Subcutaneous abdominal adipose tissue (tissue), 5 donors: Measurements from ENCODE around the gene ANKH.

Source experiments
- H3K27ac ChIP-seq: one replicate; pipeline ENCODE4 v1.7.0; 2013; ENCODE audit warnings: low read depth, mild to moderate bottlenecking, inconsistent platforms, low read length, moderate library complexity
- H3K27me3 ChIP-seq, 5 donors: one replicate each; pipeline ENCODE4 v1.7.0; 2013; ENCODE audit warnings: low read length in 5 of 5, inconsistent platforms in 1 of 5; ENCODE audit not compliant: control insufficient read depth in 5 of 5, insufficient read depth in 4 of 5
- H3K36me3 ChIP-seq, 5 donors: one replicate each; pipeline ENCODE4 v1.7.0; 2013; ENCODE audit warnings: low read length in 5 of 5; ENCODE audit not compliant: control insufficient read depth in 5 of 5, insufficient read depth in 5 of 5
- H3K4me1 ChIP-seq, 5 donors: one replicate each; pipeline ENCODE4 v1.7.0; 2013; ENCODE audit warnings: low read length in 5 of 5, mild to moderate bottlenecking in 3 of 5, moderate library complexity in 1 of 5; ENCODE audit not compliant: control insufficient read depth in 5 of 5, insufficient read depth in 5 of 5
- H3K4me3 ChIP-seq, 5 donors: one replicate each; pipeline ENCODE4 v1.7.0; 2013; ENCODE audit warnings: low read length in 5 of 5, low read depth in 1 of 5
- H3K9ac ChIP-seq, 5 donors: one replicate each; pipeline ENCODE4 v1.7.0; 2013; ENCODE audit warnings: low read length in 5 of 5, mild to moderate bottlenecking in 4 of 5, moderate library complexity in 3 of 5
- H3K9me3 ChIP-seq, 5 donors: one replicate each; pipeline ENCODE4 v1.7.0; 2013; ENCODE audit warnings: low read length in 5 of 5; ENCODE audit not compliant: control insufficient read depth in 5 of 5
- donor health status: healthy.
- donor health status: healthy.
- donor health status: healthy.
- donor health status: healthy.
- donor health status: healthy.

Gene ANKH

DNA sequence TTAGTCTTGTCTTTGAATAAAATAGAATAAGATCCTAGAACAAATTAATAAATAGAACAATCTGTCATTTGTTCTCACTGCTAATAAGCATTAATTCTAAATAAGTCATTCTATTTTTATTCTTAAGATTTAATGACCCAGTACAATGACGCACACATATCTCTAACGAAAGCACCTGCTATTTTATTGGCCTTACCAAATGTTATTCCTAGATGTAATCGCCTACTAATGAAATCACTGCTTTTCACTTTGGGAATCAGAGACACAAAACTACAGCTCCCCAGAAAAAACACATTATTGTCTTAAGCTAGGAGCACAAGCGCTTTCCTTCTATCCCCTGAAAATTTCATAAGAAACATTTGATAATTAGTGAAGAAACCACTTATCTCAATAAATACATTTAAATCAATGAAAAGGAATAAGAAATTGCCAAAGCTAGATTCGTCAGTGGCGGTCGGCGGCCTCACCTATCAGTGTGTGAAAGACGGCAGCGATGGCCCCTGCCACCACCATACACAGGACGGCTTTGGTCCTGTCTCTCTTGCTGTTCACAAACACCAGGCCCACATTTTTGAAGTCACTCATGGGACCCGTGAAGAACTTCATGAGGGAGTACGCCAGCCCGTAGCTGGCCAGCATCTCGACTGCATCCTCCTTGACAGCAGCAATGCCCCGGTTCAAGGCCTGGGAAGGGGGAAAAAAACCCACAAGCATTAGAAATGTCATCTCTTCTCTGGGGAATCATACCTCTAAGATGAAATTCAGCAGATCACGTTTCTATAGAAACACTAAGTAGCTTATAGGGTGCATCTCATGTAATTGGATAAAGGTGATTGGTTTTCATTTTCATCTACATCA lies 102.8 kb downstream of the ANKH start:
- Histone ChIP-seq H3K9ac (no peak overlapping the region), H3K36me3 (peaks cover 3 to 20% (median 7%) of the 10 kb centered on the region in 5 donors), H3K4me1 (peaks cover 0 to 4% (median 0%) of the 10 kb centered on the region in 5 donors)

DNA sequence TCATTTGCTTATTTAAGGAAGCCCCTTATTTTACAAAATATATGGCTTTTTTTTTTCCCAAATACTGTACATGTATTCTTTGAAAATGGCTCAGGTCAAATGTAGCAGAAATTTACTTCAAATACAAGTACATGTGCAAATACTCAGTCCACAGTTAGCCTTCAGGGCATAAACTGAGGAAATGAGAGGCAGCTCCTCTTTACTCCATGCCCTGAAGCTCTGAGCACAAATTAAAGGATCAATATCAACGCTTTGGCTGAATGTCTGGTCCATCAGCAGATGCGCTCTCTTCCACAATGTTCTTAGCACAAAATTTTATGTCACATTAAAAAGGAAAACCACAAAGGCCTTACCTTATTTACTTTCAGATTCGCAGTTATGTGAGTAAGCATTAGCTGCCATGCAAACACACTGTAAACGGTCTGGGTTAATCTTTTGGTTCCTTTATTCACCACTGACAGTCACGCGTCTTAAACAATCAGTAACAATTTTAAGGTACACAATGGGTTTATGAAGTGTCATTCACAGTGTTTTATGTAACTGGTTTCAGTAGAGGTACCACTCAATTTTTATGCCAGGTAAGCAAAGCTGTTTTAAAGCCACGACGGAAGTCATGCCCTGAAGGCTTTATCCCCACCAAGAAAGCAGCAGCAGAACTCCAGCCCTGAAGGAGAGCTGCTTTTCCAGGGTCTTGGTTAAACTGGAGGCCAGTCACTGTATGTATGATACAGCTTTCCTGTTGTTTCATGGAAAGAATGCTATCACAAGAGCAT lies 103.7 kb downstream of the ANKH start:
- no peak overlapping the region for H3K9ac ChIP-seq
- H3K4me1 ChIP-seq: peaks cover 0 to 4% (median 0%) of the 10 kb centered on the region in 5 donors
- H3K36me3 ChIP-seq: peaks cover 3 to 20% (median 7%) of the 10 kb centered on the region in 5 donors
- no peak overlapping the region for H3K27ac ChIP-seq
- H3K4me3 ChIP-seq: no peak overlapping the region
- H3K27me3 ChIP-seq: no peaks in the 10 kb centered on the region
- no peaks in the 10 kb centered on the region for H3K9me3 ChIP-seq

More for the DNA sequence above, 102.8 kb downstream of the ANKH start:
- no peak overlapping the region for H3K27ac ChIP-seq
- no peak overlapping the region for H3K4me3 ChIP-seq
- H3K9me3 ChIP-seq: no peaks in the 10 kb centered on the region
- H3K27me3 ChIP-seq: no peaks in the 10 kb centered on the region

DNA sequence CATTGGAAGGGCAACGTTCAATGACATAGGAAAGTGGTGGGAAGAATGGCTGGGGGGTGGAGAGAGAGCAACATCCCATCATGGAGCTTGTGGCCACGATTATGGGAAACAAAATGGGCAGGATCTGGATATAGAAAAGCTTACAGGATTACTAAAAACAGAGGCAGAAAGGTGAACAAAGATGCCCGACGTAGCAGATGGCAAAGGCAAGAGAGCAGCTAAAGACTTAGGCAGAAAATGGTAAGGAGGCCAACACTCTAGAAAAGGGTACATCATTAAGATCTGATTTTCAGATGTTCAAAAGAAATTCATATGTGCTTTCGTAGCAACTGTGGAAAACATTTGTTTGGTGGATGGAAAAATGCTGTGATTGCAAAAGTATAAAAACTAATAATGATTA lies 104.5 kb downstream of the ANKH start:
- no peaks in the 10 kb centered on the region for H3K9me3 ChIP-seq

DNA sequence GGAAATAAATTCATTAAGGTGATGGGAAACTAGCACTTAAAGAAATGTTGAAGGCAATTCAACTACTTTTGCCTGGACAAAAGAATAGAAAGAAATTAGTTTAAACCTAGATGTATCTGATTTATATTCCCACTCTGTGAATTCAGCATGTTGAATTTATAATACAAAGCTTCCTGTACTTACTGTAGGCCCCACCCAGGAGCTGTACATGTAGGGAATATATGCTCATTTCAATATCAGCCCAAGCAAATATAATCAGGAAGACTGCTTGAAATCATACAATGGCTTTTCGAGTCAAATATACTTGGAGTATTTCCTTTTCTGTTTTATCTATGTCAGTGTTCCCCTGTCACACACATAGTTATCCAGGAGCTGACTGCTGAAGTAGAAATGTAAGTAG lies 105.0 kb downstream of the ANKH start:
- H3K4me1 ChIP-seq: peaks cover under 1 to 4% (median under 1%) of the 10 kb centered on the region in 5 donors
- no peaks in the 10 kb centered on the region for H3K27me3 ChIP-seq
- H3K36me3 ChIP-seq: peaks cover 3 to 20% (median 7%) of the 10 kb centered on the region in 5 donors
- no peak overlapping the region for H3K4me3 ChIP-seq
- H3K9ac ChIP-seq: no peak overlapping the region
- no peaks in the 10 kb centered on the region for H3K9me3 ChIP-seq
- no peak overlapping the region for H3K27ac ChIP-seq

More for the DNA sequence above, 104.5 kb downstream of the ANKH start:
- H3K27me3 ChIP-seq: no peaks in the 10 kb centered on the region
- H3K9ac ChIP-seq: no peak overlapping the region
- peaks cover 3 to 20% (median 7%) of the 10 kb centered on the region in 5 donors for H3K36me3 ChIP-seq
- H3K4me1 ChIP-seq: peaks cover 0 to 4% (median 0%) of the 10 kb centered on the region in 5 donors
- H3K27ac ChIP-seq: no peak overlapping the region
- H3K4me3 ChIP-seq: no peak overlapping the region

DNA sequence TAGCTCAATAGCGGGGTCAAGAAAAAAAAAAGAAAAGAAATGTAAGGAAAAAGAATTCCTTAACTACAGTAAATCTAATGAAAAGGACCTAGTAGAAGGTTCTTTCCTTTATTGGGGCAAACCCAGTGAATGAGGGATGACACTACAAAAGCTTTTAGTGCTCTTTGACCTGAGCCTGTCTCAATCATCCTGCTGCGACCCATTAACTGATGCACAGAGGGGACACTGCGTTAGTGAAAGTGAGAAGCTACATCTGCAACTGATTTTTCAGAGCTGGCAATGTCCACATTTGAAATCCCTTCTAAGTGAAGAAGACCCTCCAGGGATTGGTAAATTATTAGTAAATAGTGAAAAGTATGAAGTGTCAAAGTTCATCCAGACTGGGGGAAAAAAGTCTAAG lies 106.0 kb downstream of the ANKH start:
- no peak overlapping the region for H3K27ac ChIP-seq
- no peaks in the 10 kb centered on the region for H3K9me3 ChIP-seq
- H3K9ac ChIP-seq: peak overlapping the region in 1 of 5 donors; percentile 79
- no peak overlapping the region for H3K4me3 ChIP-seq
- peaks cover 4 to 11% (median 9%) of the 10 kb centered on the region in 5 donors for H3K4me1 ChIP-seq
- H3K27me3 ChIP-seq: no peaks in the 10 kb centered on the region
- H3K36me3 ChIP-seq: peaks cover 3 to 23% (median 7%) of the 10 kb centered on the region in 5 donors

DNA sequence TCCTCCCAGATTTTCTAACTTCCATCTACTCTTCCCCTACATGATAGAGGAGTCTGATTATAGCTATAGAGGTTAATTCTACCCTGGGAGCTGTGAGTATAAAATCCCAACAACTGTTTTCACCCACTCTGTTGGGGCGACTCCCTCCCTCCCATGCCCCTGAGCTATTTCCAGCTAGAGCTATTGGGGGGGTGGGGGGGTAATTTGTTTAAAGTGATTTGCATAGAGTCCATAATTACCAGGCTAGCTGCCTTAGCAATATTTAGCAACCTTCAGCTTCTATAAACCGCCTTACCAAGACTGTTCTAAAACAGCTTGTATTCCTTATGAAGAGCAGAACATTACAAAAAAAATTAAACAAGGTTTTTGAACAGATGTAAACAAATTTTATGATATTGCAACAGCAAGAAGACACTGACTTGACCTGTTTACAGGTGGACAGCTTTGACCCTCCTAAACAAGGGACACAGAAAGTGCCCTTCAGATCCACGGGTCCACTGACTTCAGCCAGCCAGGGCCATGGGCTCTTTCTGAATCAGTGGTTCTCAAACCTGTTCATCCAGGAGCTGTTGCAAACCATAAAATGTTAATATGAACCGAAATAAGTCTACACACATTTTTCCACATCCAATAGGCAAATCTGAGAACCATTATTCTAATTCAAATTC lies 108.9 kb downstream of the ANKH start:
- Histone ChIP-seq H3K9me3 (no peaks in the 10 kb centered on the region), H3K36me3 (peaks cover 0 to 16% (median 3%) of the 10 kb centered on the region in 5 donors), H3K27ac (no peak overlapping the region), H3K9ac (peak overlapping the region in 1 of 5 donors; percentile 41), H3K27me3 (no peaks in the 10 kb centered on the region), H3K4me1 (peaks cover 4 to 17% (median 15%) of the 10 kb centered on the region in 5 donors), H3K4me3 (no peak overlapping the region)

DNA sequence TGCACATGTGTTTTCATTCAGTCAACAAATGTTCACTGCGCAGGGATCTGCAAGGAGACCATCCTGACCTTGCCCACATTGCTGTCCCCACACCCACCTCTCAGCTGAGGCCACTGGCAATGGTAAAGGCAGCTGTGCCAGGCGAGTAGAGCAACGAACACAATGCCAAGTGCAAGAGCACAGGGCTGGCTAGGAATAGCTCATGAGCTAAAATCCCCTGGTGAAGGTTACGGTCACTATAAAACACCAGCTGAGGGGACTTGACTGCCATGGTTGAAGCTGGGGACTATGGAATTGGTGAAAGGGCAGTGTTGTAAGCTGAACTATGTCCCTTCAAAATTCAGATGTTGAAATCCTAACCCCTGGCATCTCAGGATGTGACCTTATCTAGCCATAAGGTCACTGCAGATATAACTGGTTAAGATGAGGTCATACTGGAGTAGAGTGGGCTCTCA lies 111.0 kb downstream of the ANKH start:
- no peaks in the 10 kb centered on the region for H3K27me3 ChIP-seq
- H3K27ac ChIP-seq: no peak overlapping the region
- no peak overlapping the region for H3K4me3 ChIP-seq
- H3K4me1 ChIP-seq: peaks cover 4 to 17% (median 15%) of the 10 kb centered on the region in 5 donors
- no peak overlapping the region for H3K9ac ChIP-seq
- no peaks in the 10 kb centered on the region for H3K9me3 ChIP-seq
- H3K36me3 ChIP-seq: peaks cover 0 to 18% (median 9%) of the 10 kb centered on the region in 5 donors

DNA sequence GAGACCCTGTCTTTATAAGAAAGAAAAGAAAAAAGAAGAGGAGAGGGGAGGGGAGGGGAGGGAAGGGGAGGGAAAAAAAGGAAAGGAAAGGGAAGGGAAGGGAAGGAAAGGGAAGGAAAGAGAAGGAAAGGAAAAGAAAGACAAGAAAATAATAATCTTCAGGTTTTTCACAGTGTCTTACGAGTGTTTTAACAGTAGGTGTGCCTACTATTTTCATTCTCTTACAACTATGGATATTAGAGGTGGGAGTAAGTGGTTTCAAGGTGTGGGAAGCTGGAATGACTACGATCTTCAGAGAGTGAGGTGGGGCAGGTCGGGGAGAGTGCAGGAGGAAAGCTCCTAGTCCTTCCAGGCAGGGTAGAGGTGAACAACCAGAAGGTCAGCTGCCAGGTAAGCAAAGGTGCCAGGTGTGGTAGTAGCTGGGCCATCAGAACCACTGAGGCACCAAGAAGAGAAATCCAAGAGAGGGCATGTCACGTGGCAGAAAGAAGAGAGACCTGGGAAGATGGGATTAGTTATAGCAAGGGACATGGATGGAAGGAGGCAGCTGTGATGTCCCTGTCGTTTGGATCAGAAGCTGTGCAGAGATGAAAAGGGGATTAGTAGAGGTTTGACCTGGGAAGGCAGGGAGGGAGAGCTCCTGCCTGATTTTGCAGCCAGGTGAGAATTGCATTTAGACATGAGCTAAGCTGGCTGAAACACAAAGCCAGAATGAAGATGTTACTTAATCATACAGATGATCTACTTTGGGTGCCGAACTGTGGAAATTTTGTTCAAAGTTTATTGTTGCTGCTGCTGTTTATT lies 111.6 kb downstream of the ANKH start:
- Histone ChIP-seq H3K36me3 (peaks cover 0 to 21% (median 15%) of the 10 kb centered on the region in 5 donors), H3K4me3 (no peak overlapping the region), H3K9me3 (no peaks in the 10 kb centered on the region), H3K9ac (no peak overlapping the region), H3K27me3 (no peaks in the 10 kb centered on the region), H3K27ac (no peak overlapping the region), H3K4me1 (peaks cover 0 to 17% (median 15%) of the 10 kb centered on the region in 5 donors)

DNA sequence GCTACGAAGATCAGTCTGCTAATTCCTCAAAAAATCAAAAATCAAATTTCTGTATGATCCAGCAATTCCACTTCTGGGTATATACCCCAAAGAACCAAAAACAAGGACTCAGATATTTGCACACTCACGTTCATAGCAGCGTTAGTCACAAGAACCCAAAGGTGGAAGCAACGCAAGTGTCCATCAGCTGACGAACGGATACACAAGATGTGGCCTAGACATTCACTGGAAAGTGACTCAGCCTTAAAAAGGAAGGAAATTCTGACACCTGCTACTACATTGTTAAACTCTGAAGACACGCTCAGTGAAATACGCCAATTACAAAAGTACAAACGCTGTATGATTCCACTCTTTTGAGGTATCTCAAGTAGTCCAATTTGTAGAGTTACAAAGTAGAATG lies 113.7 kb downstream of the ANKH start:
- H3K4me1 ChIP-seq: peaks cover 0 to 17% (median 15%) of the 10 kb centered on the region in 5 donors

More for the DNA sequence above, 113.7 kb downstream of the ANKH start:
- Histone ChIP-seq H3K36me3 (peaks cover 8 to 31% (median 23%) of the 10 kb centered on the region in 5 donors), H3K27me3 (no peaks in the 10 kb centered on the region), H3K9me3 (no peaks in the 10 kb centered on the region), H3K4me3 (no peak overlapping the region), H3K9ac (no peak overlapping the region), H3K27ac (no peak overlapping the region)
